GM13976 (cell line): ENCODE results near the gene KRT33B.
"Not testable (repeated sequence)": the region's sequence is repeated elsewhere in the genome, so short reads cannot be mapped to it uniquely, and the experiment has no call there.

Experiments
- DNase-seq: peaks from one replicate; pipeline ENCODE4 v3.0.0; 2012; ENCODE audit warnings: low spot score
- CTCF ChIP-seq: IDR thresholded peaks from 2 replicates; pipeline ENCODE4 v1.5.1; 2012; ENCODE audit warnings: borderline replicate concordance, mild to moderate bottlenecking; ENCODE audit not compliant: insufficient read depth; ENCODE audit errors: extremely low read depth, missing control alignments, control extremely low read depth
- in situ Hi-C: fragments of 300-500 bp; cut with MboI; formaldehyde crosslinking; loops from one replicate; pipeline ENCODE4 v1.12.0; 2022; ENCODE audit warnings: low sequenced_read_pairs, mixed read lengths, inconsistent platforms; ENCODE audit not compliant: unreplicated experiment

KRT33B gene

GRCh38 chr17:41351177-41351576, 18.4 kb downstream of the KRT33B start:
- in situ Hi-C loops, result no loop called here
- TF ChIP-seq CTCF, result no peak

GRCh38 chr17:41350381-41350878, 19.2 kb downstream of the KRT33B start, which contains the start of gene KRT33A:
KRT33A (minus strand) TSS chr17:41350828; CDS start chr17:41350767, 61 bp downstream.
- DNase-seq, in situ Hi-C loops: not testable (repeated sequence)

More at GRCh38 chr17:41351177-41351576, 18.4 kb downstream of the KRT33B start:
- no peak for DNase-seq

- DNase-seq, result no peak
- TF ChIP-seq CTCF, result no peak
- in situ Hi-C loops, result no loop called here
Measured at GRCh38 chr17:41347869-41348760, 21.5 kb downstream of the KRT33B start.

- DNase-seq, in situ Hi-C loops: not testable (repeated sequence)
Measured at GRCh38 chr17:41346421-41346820, 23.2 kb downstream of the KRT33B start.

GRCh38 chr17:41345992-41346391, 23.6 kb downstream of the KRT33B start:
- DNase-seq, result no peak
- TF ChIP-seq CTCF, result no peak
- in situ Hi-C loops, result no loop called here

GRCh38 chr17:41343029-41343428, 26.6 kb downstream of the KRT33B start:
- TF ChIP-seq CTCF, result no peak
- DNase-seq, result no peak
- in situ Hi-C loops, result no loop called here

- in situ Hi-C loops, result no loop called here
- no peak for TF ChIP-seq CTCF
- no peak for DNase-seq
Measured at GRCh38 chr17:41340934-41341861, 28.4 kb downstream of the KRT33B start.
